T-cell (primary cell): ENCODE measurements around the gene SPEM1. TPM values are rescaled to one million over a fixed set of nuclear protein-coding genes. Genes with fewer than 3 reads are reported as not detected.
"Not testable (repeated sequence)": the region's sequence is repeated elsewhere in the genome, so short reads cannot be mapped to it uniquely, and the experiment has no call there.

Source experiments
- ATAC-seq, 4 experiments: fragments of 200-7000 bp in 3 of 4; fragments of 150-1000 bp in 1 of 4; cut with Tn5 transposase; replicated peaks in 1 of 4; 1 replicate in 3 of 4; 2 replicates in 1 of 4; pipeline ENCODE4 v1.10.0; 2021; ENCODE audit warnings: moderate library complexity in 3 of 4, mild to moderate bottlenecking in 2 of 4, moderate number of reproducible peaks in 1 of 4
- CTCF ChIA-PET, 2 donors: fragments of 300-600 bp; sonication (Branson Sonifier 250); formaldehyde crosslinking; loops; one replicate each; lab custom pipeline; 2022; ENCODE audit warnings: antibody characterized with exemption in 2 of 2; lab: Charles Lee
- POLR2A ChIA-PET, 2 donors: fragments of 300-600 bp; sonication (Branson Sonifier 250); formaldehyde crosslinking; loops; one replicate each; lab custom pipeline; 2022; ENCODE audit warnings: antibody characterized with exemption in 2 of 2; lab: Charles Lee
- DNase-seq, 35 experiments: peaks; one replicate each; pipeline versions ENCODE4 v3.0.0 to v3.0.0-alpha.2; 2013 to 2023
- H3K27ac ChIP-seq: one replicate; pipeline ENCODE4 v1.5.1; 2013; ENCODE audit warnings: low read length
- H3K27me3 ChIP-seq, 2 experiments: replicated peaks in 1 of 2; 1 replicate in 1 of 2; 2 replicates in 1 of 2; pipeline versions ENCODE4 v1.6.1 to v1.7.0; 2013; ENCODE audit warnings: low read length in 1 of 2, mixed read lengths in 1 of 2; ENCODE audit not compliant: control insufficient read depth in 2 of 2, insufficient read depth in 2 of 2; ENCODE audit errors: extremely low read depth in 1 of 2
- H3K36me3 ChIP-seq, 2 donors: 1 replicate in 1 of 2; 2 replicates in 1 of 2; pipeline versions ENCODE4 v1.6.1 to v1.7.0; 2013; ENCODE audit warnings: low read length in 1 of 2; ENCODE audit not compliant: control insufficient read depth in 2 of 2, insufficient read depth in 1 of 2; ENCODE audit errors: extremely low read depth in 1 of 2
- H3K4me1 ChIP-seq, 2 experiments: 1 replicate in 1 of 2; 2 replicates in 1 of 2; pipeline versions ENCODE4 v1.6.1 to v1.7.0; 2013; ENCODE audit warnings: low read length in 2 of 2, mixed read lengths in 1 of 2; ENCODE audit not compliant: insufficient read depth in 2 of 2, control insufficient read depth in 1 of 2; ENCODE audit errors: extremely low read depth in 1 of 2
- H3K4me3 ChIP-seq, 2 donors: 1 replicate in 1 of 2; 2 replicates in 1 of 2; pipeline versions ENCODE4 v1.5.1 to v1.7.0; 2013; ENCODE audit warnings: mild to moderate bottlenecking in 2 of 2, low read length in 1 of 2, moderate library complexity in 1 of 2; ENCODE audit not compliant: control insufficient read depth in 1 of 2; ENCODE audit errors: extremely low read depth in 1 of 2
- H3K9me3 ChIP-seq: 2 replicates; pipeline ENCODE4 v1.7.0; 2013
- H3K27ac Mint-ChIP-seq, 2 donors: one replicate each; pipeline ENCODE4 v1.8.0; 2020 to 2021; ENCODE audit warnings: mild to moderate bottlenecking in 2 of 2, mixed read lengths in 2 of 2
- H3K27me3 Mint-ChIP-seq, 2 donors: one replicate each; pipeline ENCODE4 v1.8.0; 2021 to 2022; ENCODE audit warnings: mixed read lengths in 2 of 2
- H3K36me3 Mint-ChIP-seq: one replicate; pipeline ENCODE4 v1.8.0; 2021; ENCODE audit warnings: mixed read lengths
- H3K4me1 Mint-ChIP-seq, 3 donors: one replicate each; pipeline ENCODE4 v1.8.0; 2020 to 2022; ENCODE audit warnings: mixed read lengths in 3 of 3, mild to moderate bottlenecking in 1 of 3
- H3K4me3 Mint-ChIP-seq, 3 donors: one replicate each; pipeline ENCODE4 v1.8.0; 2020 to 2022; ENCODE audit warnings: mild to moderate bottlenecking in 3 of 3, mixed read lengths in 3 of 3, moderate library complexity in 3 of 3
- H3K9me3 Mint-ChIP-seq, 3 donors: one replicate each; pipeline ENCODE4 v1.8.0; 2020 to 2022; ENCODE audit warnings: mixed read lengths in 3 of 3
- WGBS: methylation state at CpG from one replicate; pipeline ENCODE4 v1.1.5; 2013; ENCODE audit warnings: missing lambda C conversion rate; ENCODE audit not compliant: insufficient coverage; 5-methylcytosine and 5-hydroxymethylcytosine counted together
- total RNA-seq, 35 experiments: library from RNA in 6 of 35; stranded (reverse) in 6 of 35; fragments of 120-200 nt in 1 of 35; gene quantifications; one replicate each; pipeline versions ENCODE4 v1.2.1 to v1.2.4 and lab custom pipeline; 2013 to 2026

Gene SPEM1
- total RNA-seq, 5 donors from 2014 or later (not counting 1 experiment from before 2014, with no cell fraction given): not detected

GRCh38 chr17:7466639-7467341 lies 46.7 kb downstream of the SPEM1 start:
- DNase-seq: no peak
- Mint-ChIP-seq H3K27me3 (no peaks in the 10 kb centered on the region), H3K36me3 (peaks cover 10% of the 10 kb centered on the region), H3K4me1 (peaks cover 12 to 22% (median 22%) of the 10 kb centered on the region in 3 donors), H3K4me3 (no peak overlapping the region), H3K27ac (peak overlapping the region in 1 of 2 donors; percentile 31), H3K9me3 (no peaks in the 10 kb centered on the region)
- H3K9me3 ChIP-seq: no peaks in the 10 kb centered on the region
- H3K27ac ChIP-seq: no peak overlapping the region
- no peak for ATAC-seq
- peaks cover 8 to 50% of the 10 kb centered on the region in 2 donors for H3K36me3 ChIP-seq
- WGBS: 84% methylated on average over 14 of the region's 16 CpGs
- H3K4me3 ChIP-seq: no peak overlapping the region
- peaks cover 13 to 17% of the 10 kb centered on the region in 2 experiments for H3K4me1 ChIP-seq
- CTCF ChIA-PET: no interaction called here
- no peaks in the 10 kb centered on the region for H3K27me3 ChIP-seq
- POLR2A ChIA-PET: interaction anchor here (0.5 to 0.6 kb wide), 2 partner anchors 11 to 94 kb away, joined by 4 to 8 read pairs; no protein-coding TSS in a partner anchor

- Histone ChIP-seq H3K27ac (no peak overlapping the region), H3K4me1 (peaks cover 15 to 24% of the 10 kb centered on the region in 2 experiments), H3K9me3 (no peaks in the 10 kb centered on the region), H3K4me3 (no peak overlapping the region), H3K36me3 (peaks cover 8 to 49% of the 10 kb centered on the region in 2 donors), H3K27me3 (no peaks in the 10 kb centered on the region)
- ATAC-seq (no peak), DNase-seq (no peak)
- Mint-ChIP-seq H3K9me3 (no peaks in the 10 kb centered on the region), H3K4me1 (peaks cover 19 to 30% (median 29%) of the 10 kb centered on the region in 3 donors), H3K4me3 (no peak overlapping the region), H3K27me3 (no peaks in the 10 kb centered on the region), H3K27ac (peak overlapping the region in 1 of 2 donors; percentile 31), H3K36me3 (peaks cover 10% of the 10 kb centered on the region)
- ChIA-PET POLR2A (interaction anchor here in 1 of 2 donors (0.5 kb wide), 1 partner anchor 11 kb away, joined by 4 read pairs; no protein-coding TSS in a partner anchor), CTCF (no interaction called here)
- 100% methylated on average over 3 of the region's 3 CpGs for WGBS
These were observed 47.4 kb downstream of the SPEM1 start for GRCh38 chr17:7467498-7467897.

- ATAC-seq (no peak), DNase-seq (no peak)
- H3K27me3 ChIP-seq: no peaks in the 10 kb centered on the region
- H3K27ac ChIP-seq: no peak overlapping the region
- no peaks in the 10 kb centered on the region for H3K27me3 Mint-ChIP-seq
- H3K36me3 Mint-ChIP-seq: peaks cover 10% of the 10 kb centered on the region
- 98% methylated on average over 7 of the region's 11 CpGs for WGBS
- POLR2A ChIA-PET: no interaction called here
- no peak overlapping the region for H3K4me3 Mint-ChIP-seq
- H3K9me3 ChIP-seq: no peaks in the 10 kb centered on the region
- no peak overlapping the region for H3K27ac Mint-ChIP-seq
- peaks cover 15 to 27% of the 10 kb centered on the region in 2 experiments for H3K4me1 ChIP-seq
- H3K4me1 Mint-ChIP-seq: peaks cover 25 to 35% (median 34%) of the 10 kb centered on the region in 3 donors
- no peak overlapping the region for H3K4me3 ChIP-seq
- CTCF ChIA-PET: no interaction called here
- no peaks in the 10 kb centered on the region for H3K9me3 Mint-ChIP-seq
- H3K36me3 ChIP-seq: peaks cover 7 to 41% of the 10 kb centered on the region in 2 donors
These were observed 48.2 kb downstream of the SPEM1 start for GRCh38 chr17:7468290-7468689.

- CTCF ChIA-PET: no interaction called here
- 86% methylated on average over 8 of the region's 12 CpGs for WGBS
- no peak for DNase-seq
- H3K4me3 Mint-ChIP-seq: no peak overlapping the region
- POLR2A ChIA-PET: no interaction called here
- H3K27ac Mint-ChIP-seq: no peak overlapping the region
- Histone ChIP-seq H3K4me1 (peaks cover 15 to 32% of the 10 kb centered on the region in 2 experiments), H3K36me3 (peaks cover 5 to 35% of the 10 kb centered on the region in 2 donors), H3K9me3 (no peaks in the 10 kb centered on the region), H3K27ac (no peak overlapping the region), H3K4me3 (no peak overlapping the region), H3K27me3 (no peaks in the 10 kb centered on the region)
- peaks cover 25 to 41% (median 40%) of the 10 kb centered on the region in 3 donors for H3K4me1 Mint-ChIP-seq
- H3K36me3 Mint-ChIP-seq: peaks cover 10% of the 10 kb centered on the region
- no peaks in the 10 kb centered on the region for H3K27me3 Mint-ChIP-seq
- ATAC-seq: no peak
- H3K9me3 Mint-ChIP-seq: no peaks in the 10 kb centered on the region
These were observed 48.8 kb downstream of the SPEM1 start for GRCh38 chr17:7468804-7469389.

- POLR2A ChIA-PET: interaction anchor here in 1 of 2 donors (0.6 kb wide), 1 partner anchor 114 kb away, joined by 5 read pairs; the partner anchor contains the start of gene MPDU1
- H3K4me3 ChIP-seq, H3K27me3 Mint-ChIP-seq, ATAC-seq, H3K9me3 ChIP-seq, H3K4me3 Mint-ChIP-seq, H3K36me3 Mint-ChIP-seq, DNase-seq, CTCF ChIA-PET, H3K27ac ChIP-seq, H3K9me3 Mint-ChIP-seq, H3K27ac Mint-ChIP-seq, H3K27me3 ChIP-seq: not testable (repeated sequence)
- Histone ChIP-seq H3K4me1 (peaks cover 15 to 37% of the 10 kb centered on the region in 2 experiments), H3K36me3 (peaks cover 5 to 30% of the 10 kb centered on the region in 2 donors)
- peaks cover 25 to 49% (median 46%) of the 10 kb centered on the region in 3 donors for H3K4me1 Mint-ChIP-seq
- 90% methylated on average over 4 of the region's 12 CpGs for WGBS
These were observed 49.7 kb downstream of the SPEM1 start for GRCh38 chr17:7469843-7470242.

- POLR2A ChIA-PET: interaction anchor here (0.6 to 1.0 kb wide), 4 partner anchors 30 to 253 kb away, joined by 3 to 7 read pairs (median 4); partner anchors contain the start of gene MPDU1 (in 1 of the 2)
- DNase-seq, H3K4me3 ChIP-seq, ATAC-seq, H3K27ac Mint-ChIP-seq, H3K27ac ChIP-seq, H3K9me3 Mint-ChIP-seq, H3K36me3 Mint-ChIP-seq, CTCF ChIA-PET, H3K27me3 Mint-ChIP-seq, H3K4me3 Mint-ChIP-seq, H3K27me3 ChIP-seq, H3K9me3 ChIP-seq: not testable (repeated sequence)
- peaks cover 25 to 51% (median 49%) of the 10 kb centered on the region in 3 donors for H3K4me1 Mint-ChIP-seq
- Histone ChIP-seq H3K4me1 (peaks cover 15 to 40% of the 10 kb centered on the region in 2 experiments), H3K36me3 (peaks cover 5 to 26% of the 10 kb centered on the region in 2 donors)
- 100% methylated on average over 4 of the region's 8 CpGs for WGBS
These were observed 50.4 kb downstream of the SPEM1 start for GRCh38 chr17:7470457-7470973.
